ENCODE measurements around the gene CFTR. TPM values are rescaled to one million over a fixed set of nuclear protein-coding genes. Genes with fewer than 3 reads are reported as not detected.

CFTR gene
- total RNA-seq, 1 donor = 0.43 TPM

DNA sequence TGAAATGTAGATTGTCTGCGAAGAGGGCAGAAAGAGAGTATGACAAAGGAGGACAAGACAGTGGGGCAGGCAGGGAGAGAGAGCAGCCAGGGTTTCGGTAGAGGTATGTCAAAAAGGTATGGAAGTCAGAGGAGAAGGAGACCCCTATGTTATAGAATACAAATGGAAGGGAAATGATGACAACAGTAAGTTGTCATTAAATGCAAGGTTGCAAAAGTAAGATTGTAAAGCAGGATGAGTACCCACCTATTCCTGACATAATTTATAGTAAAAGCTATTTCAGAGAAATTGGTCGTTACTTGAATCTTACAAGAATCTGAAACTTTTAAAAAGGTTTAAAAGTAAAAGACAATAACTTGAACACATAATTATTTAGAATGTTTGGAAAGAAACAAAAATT lies 126.3 kb downstream of the CFTR start:
- no peak overlapping the region for H3K4me3 ChIP-seq (ENCODE audit: low read depth, low read length)
- DNase-seq (ENCODE audit: low read depth) = no peak
- TF ChIP-seq, protein P1, sequence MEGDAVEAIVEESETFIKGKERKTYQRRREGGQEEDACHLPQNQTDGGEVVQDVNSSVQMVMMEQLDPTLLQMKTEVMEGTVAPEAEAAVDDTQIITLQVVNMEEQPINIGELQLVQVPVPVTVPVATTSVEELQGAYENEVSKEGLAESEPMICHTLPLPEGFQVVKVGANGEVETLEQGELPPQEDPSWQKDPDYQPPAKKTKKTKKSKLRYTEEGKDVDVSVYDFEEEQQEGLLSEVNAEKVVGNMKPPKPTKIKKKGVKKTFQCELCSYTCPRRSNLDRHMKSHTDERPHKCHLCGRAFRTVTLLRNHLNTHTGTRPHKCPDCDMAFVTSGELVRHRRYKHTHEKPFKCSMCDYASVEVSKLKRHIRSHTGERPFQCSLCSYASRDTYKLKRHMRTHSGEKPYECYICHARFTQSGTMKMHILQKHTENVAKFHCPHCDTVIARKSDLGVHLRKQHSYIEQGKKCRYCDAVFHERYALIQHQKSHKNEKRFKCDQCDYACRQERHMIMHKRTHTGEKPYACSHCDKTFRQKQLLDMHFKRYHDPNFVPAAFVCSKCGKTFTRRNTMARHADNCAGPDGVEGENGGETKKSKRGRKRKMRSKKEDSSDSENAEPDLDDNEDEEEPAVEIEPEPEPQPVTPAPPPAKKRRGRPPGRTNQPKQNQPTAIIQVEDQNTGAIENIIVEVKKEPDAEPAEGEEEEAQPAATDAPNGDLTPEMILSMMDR (IDR thresholded peaks at IDR 0.05; ENCODE audit: insufficient read depth, low read depth, low read length) = no peak

GRCh38 chr7:117610396-117610795 lies 130.6 kb downstream of the CFTR start:
- DNase-seq (ENCODE audit: low read depth) = no peak
- TF ChIP-seq, protein P1 (IDR thresholded peaks at IDR 0.05; ENCODE audit: insufficient read depth, low read depth, low read length) = no peak
- H3K4me3 ChIP-seq (ENCODE audit: low read depth, low read length) = no peak overlapping the region

DNA sequence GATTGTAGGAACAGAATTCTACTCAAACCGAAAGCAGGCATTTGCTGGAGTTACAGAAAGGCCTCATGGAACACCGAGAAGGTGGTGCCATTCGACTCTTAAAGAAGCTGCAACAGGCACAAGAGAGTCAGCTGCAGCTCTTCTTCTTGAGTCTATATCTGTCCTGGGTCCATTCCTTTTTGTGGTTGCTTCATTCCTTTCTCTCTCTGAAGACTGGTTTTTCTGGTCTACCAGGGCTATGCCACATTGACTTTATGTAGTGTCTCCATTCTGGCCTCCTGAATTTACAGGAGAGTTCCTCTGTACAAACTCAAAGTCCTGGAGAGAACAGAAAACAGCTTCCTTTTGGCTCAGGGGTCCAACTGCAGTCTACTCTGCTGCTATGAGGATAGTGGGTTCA lies 132.8 kb downstream of the CFTR start:
- no peak overlapping the region for H3K4me3 ChIP-seq (ENCODE audit: low read depth, low read length)
- TF ChIP-seq, protein P1 (IDR thresholded peaks at IDR 0.05; ENCODE audit: insufficient read depth, low read depth, low read length) = no peak
- no peak for DNase-seq (ENCODE audit: low read depth)

- TF ChIP-seq, protein P1 (IDR thresholded peaks at IDR 0.05; ENCODE audit: insufficient read depth, low read depth, low read length) = no peak
- no peak overlapping the region for H3K4me3 ChIP-seq (ENCODE audit: low read depth, low read length)
- no peak for DNase-seq (ENCODE audit: low read depth)
Measured at GRCh38 chr7:117616694-117617093, 136.9 kb downstream of the CFTR start.

DNA sequence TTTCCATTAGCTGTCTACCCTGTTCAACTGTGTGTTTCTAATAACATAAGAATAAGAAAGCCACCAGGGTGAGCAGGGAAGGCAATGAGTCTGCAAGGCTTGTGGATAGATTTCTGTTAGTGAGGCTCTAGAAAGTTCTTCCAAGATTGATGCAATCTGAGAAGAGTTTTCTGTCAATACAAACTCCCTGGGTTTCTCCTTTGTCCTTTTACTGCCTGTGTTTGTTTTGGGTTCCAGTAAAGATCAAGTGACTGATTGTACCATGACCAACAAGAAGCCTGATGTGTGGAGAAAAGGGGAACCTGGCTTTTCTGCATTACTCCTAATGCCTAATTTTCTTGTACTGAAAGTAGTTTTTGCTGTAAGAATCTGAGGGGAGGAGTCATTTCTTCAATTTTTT lies 139.9 kb downstream of the CFTR start:
- peak; percentile 12 for DNase-seq (ENCODE audit: low read depth)
- TF ChIP-seq, protein P1 (IDR thresholded peaks at IDR 0.05; ENCODE audit: insufficient read depth, low read depth, low read length) = no peak

GRCh38 chr7:117621075-117621618 lies 141.3 kb downstream of the CFTR start:
- no peak overlapping the region for H3K4me3 ChIP-seq (ENCODE audit: low read depth, low read length)
- DNase-seq (ENCODE audit: low read depth) = no peak
- TF ChIP-seq, protein P1 (IDR thresholded peaks at IDR 0.05; ENCODE audit: insufficient read depth, low read depth, low read length) = no peak

More for the DNA sequence above, 139.9 kb downstream of the CFTR start:
- no peak overlapping the region for H3K4me3 ChIP-seq (ENCODE audit: low read depth, low read length)

DNA sequence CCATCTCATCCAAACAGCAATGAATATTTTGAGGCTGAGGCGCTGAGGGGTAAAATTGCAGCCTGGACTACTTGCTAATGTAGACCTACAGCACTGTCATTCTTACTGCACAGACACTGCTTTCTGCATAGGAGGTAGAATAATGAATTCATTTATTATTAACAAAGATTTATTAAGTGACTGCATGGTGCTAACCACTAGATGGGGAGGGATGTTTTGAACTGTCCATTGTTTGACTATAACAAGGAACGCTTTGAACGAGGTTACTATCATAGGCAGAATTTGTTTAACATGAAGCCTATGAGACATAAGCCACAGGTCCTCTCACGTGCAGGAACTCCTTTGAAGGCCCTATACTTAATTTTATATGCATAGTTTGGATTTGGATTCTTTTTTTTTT lies 143.8 kb downstream of the CFTR start:
- no peak overlapping the region for H3K4me3 ChIP-seq (ENCODE audit: low read depth, low read length)
- TF ChIP-seq, protein P1 (IDR thresholded peaks at IDR 0.05; ENCODE audit: insufficient read depth, low read depth, low read length) = no peak
- no peak for DNase-seq (ENCODE audit: low read depth)

Measured in fibroblast of villous mesenchyme (primary cell).